Measurements from ENCODE around the gene ADGRV1. TPM values are rescaled to one million over a fixed set of nuclear protein-coding genes. Genes with fewer than 3 reads are reported as not detected.

ADGRV1 gene
- polyA plus RNA-seq, 3 donors = 0.18 to 0.33 TPM; not detected in 1

GRCh38 chr5:90915393-90915792 is 356.8 kb downstream of the ADGRV1 start:
- WGBS (ENCODE audit: insufficient coverage) = 100% methylated on average over 1 of the region's 4 CpGs

GRCh38 chr5:90916947-90917800 is 358.6 kb downstream of the ADGRV1 start:
- Mint-ChIP-seq H3K36me3 (no peaks in the 10 kb centered on the region), H3K27me3 (ENCODE audit: low read depth in 3 of 3) (peaks cover 0 to 1% (median 0%) of the 10 kb centered on the region in 3 donors), H3K9me3 (no peaks in the 10 kb centered on the region), H3K4me1 (no peaks in the 10 kb centered on the region), H3K27ac (no peak overlapping the region), H3K4me3 (no peak overlapping the region)
- WGBS (ENCODE audit: insufficient coverage) = no CpG with 5 or more reads among the region's 3 CpGs
- intact Hi-C loops (cut with micrococcal nuclease) = no loop called here
- H4K20me1 ChIP-seq (ENCODE audit: insufficient read depth, low read length) = no peaks in the 10 kb centered on the region
- no peak for TF ChIP-seq CTCF (IDR thresholded peaks at IDR 0.05)
- no peaks in the 10 kb centered on the region for H3K9me3 ChIP-seq (replicated peaks in 1 of 2; ENCODE audit: control insufficient read depth in 1 of 2, insufficient read depth in 1 of 2, low read length in 2 of 2)
- H3K36me3 ChIP-seq (replicated peaks in 1 of 2; ENCODE audit: control insufficient read depth in 1 of 2, insufficient read depth in 2 of 2, low read length in 2 of 2) = no peaks in the 10 kb centered on the region
- no peak overlapping the region for H3K27ac ChIP-seq (ENCODE audit: low read depth in 1 of 2, low read length in 2 of 2)
- H3K9ac ChIP-seq (ENCODE audit: insufficient read depth, low read length, poor library complexity, severe bottlenecking) = no peak overlapping the region
- H2AFZ ChIP-seq (ENCODE audit: insufficient read depth, low read depth, low read length, poor library complexity, severe bottlenecking) = no peak overlapping the region
- DNase-seq = no peak
- no peaks in the 10 kb centered on the region for H3K27me3 ChIP-seq (ENCODE audit: control insufficient read depth in 2 of 2, insufficient read depth in 2 of 2, low read length in 2 of 2)
- H3K79me2 ChIP-seq (ENCODE audit: insufficient read depth, low read length) = no peaks in the 10 kb centered on the region
- H3K4me1 ChIP-seq (ENCODE audit: control insufficient read depth in 1 of 2, insufficient read depth in 2 of 2, low read length in 2 of 2) = no peaks in the 10 kb centered on the region
- no peak overlapping the region for H3K4me2 ChIP-seq (replicated peaks; ENCODE audit: extremely low read depth, low read length, poor library complexity, severe bottlenecking)
- H3K4me3 ChIP-seq (replicated peaks in 1 of 3; ENCODE audit: low read depth in 2 of 3, low read length in 3 of 3) = no peak overlapping the region

More at GRCh38 chr5:90915393-90915792, 356.8 kb downstream of the ADGRV1 start:
- Mint-ChIP-seq H3K27ac (no peak overlapping the region), H3K27me3 (ENCODE audit: low read depth in 3 of 3) (peaks cover 0 to 1% (median 0%) of the 10 kb centered on the region in 3 donors), H3K4me3 (no peak overlapping the region), H3K9me3 (no peaks in the 10 kb centered on the region), H3K4me1 (no peaks in the 10 kb centered on the region), H3K36me3 (no peaks in the 10 kb centered on the region)
- intact Hi-C loops (cut with micrococcal nuclease) = no loop called here
- Histone ChIP-seq H3K9ac (ENCODE audit: insufficient read depth, low read length, poor library complexity, severe bottlenecking) (no peak overlapping the region), H3K4me2 (replicated peaks; ENCODE audit: extremely low read depth, low read length, poor library complexity, severe bottlenecking) (no peak overlapping the region), H3K27ac (ENCODE audit: low read depth in 1 of 2, low read length in 2 of 2) (no peak overlapping the region), H3K9me3 (replicated peaks in 1 of 2; ENCODE audit: control insufficient read depth in 1 of 2, insufficient read depth in 1 of 2, low read length in 2 of 2) (no peaks in the 10 kb centered on the region), H3K4me1 (ENCODE audit: control insufficient read depth in 1 of 2, insufficient read depth in 2 of 2, low read length in 2 of 2) (no peaks in the 10 kb centered on the region), H2AFZ (ENCODE audit: insufficient read depth, low read depth, low read length, poor library complexity, severe bottlenecking) (no peak overlapping the region), H3K27me3 (ENCODE audit: control insufficient read depth in 2 of 2, insufficient read depth in 2 of 2, low read length in 2 of 2) (no peaks in the 10 kb centered on the region), H4K20me1 (ENCODE audit: insufficient read depth, low read length) (no peaks in the 10 kb centered on the region), H3K79me2 (ENCODE audit: insufficient read depth, low read length) (no peaks in the 10 kb centered on the region), H3K36me3 (replicated peaks in 1 of 2; ENCODE audit: control insufficient read depth in 1 of 2, insufficient read depth in 2 of 2, low read length in 2 of 2) (no peaks in the 10 kb centered on the region), H3K4me3 (replicated peaks in 1 of 3; ENCODE audit: low read depth in 2 of 3, low read length in 3 of 3) (no peak overlapping the region)
- DNase-seq = no peak
- no peak for TF ChIP-seq CTCF (IDR thresholded peaks at IDR 0.05)

All from CD14-positive monocyte (primary cell).